ENCODE measurements around the gene SH2D6.

Gene SH2D6

GRCh38 chr2:85448461-85449213 lies 30.1 kb downstream of the SH2D6 start:
- no peak overlapping the region for H3K27ac ChIP-seq (ENCODE audit: insufficient read depth, low read depth, low read length, poor library complexity, severe bottlenecking)
- no peak overlapping the region for H3K4me3 ChIP-seq (ENCODE audit: insufficient read depth, low read depth, low read length)
- H3K36me3 ChIP-seq (ENCODE audit: control insufficient read depth, insufficient read depth, low read length) = no peaks in the 10 kb centered on the region
- H3K9me3 ChIP-seq (ENCODE audit: control insufficient read depth, low read length) = no peaks in the 10 kb centered on the region
- no peaks in the 10 kb centered on the region for H3K27me3 ChIP-seq (ENCODE audit: control insufficient read depth, insufficient read depth, low read length, poor library complexity, severe bottlenecking)
- H3K4me1 ChIP-seq (ENCODE audit: control insufficient read depth, insufficient read depth, low read length) = no peaks in the 10 kb centered on the region
- WGBS, 2 experiments = 90 to 95% methylated on average over 8 of the region's 8 CpGs

- no peaks in the 10 kb centered on the region for H3K9me3 ChIP-seq (ENCODE audit: control insufficient read depth, low read length)
- H3K27ac ChIP-seq (ENCODE audit: insufficient read depth, low read depth, low read length, poor library complexity, severe bottlenecking) = no peak overlapping the region
- no peaks in the 10 kb centered on the region for H3K4me1 ChIP-seq (ENCODE audit: control insufficient read depth, insufficient read depth, low read length)
- H3K4me3 ChIP-seq (ENCODE audit: insufficient read depth, low read depth, low read length) = no peak overlapping the region
- no peaks in the 10 kb centered on the region for H3K36me3 ChIP-seq (ENCODE audit: control insufficient read depth, insufficient read depth, low read length)
- WGBS, 2 experiments = 85 to 90% methylated on average over 7 of the region's 7 CpGs
- no peaks in the 10 kb centered on the region for H3K27me3 ChIP-seq (ENCODE audit: control insufficient read depth, insufficient read depth, low read length, poor library complexity, severe bottlenecking)
Measured at GRCh38 chr2:85449214-85449588, 30.7 kb downstream of the SH2D6 start.

GRCh38 chr2:85452237-85452636 lies 33.7 kb downstream of the SH2D6 start:
- Histone ChIP-seq H3K36me3 (ENCODE audit: control insufficient read depth, insufficient read depth, low read length) (no peaks in the 10 kb centered on the region), H3K27ac (ENCODE audit: insufficient read depth, low read depth, low read length, poor library complexity, severe bottlenecking) (no peak overlapping the region), H3K27me3 (ENCODE audit: control insufficient read depth, insufficient read depth, low read length, poor library complexity, severe bottlenecking) (no peaks in the 10 kb centered on the region), H3K9me3 (ENCODE audit: control insufficient read depth, low read length) (no peaks in the 10 kb centered on the region), H3K4me3 (ENCODE audit: insufficient read depth, low read depth, low read length) (no peak overlapping the region), H3K4me1 (ENCODE audit: control insufficient read depth, insufficient read depth, low read length) (no peaks in the 10 kb centered on the region)
- WGBS, 2 experiments = 81 to 90% methylated on average over 1 of the region's 1 CpG

- H3K36me3 ChIP-seq (ENCODE audit: control insufficient read depth, insufficient read depth, low read length) = no peaks in the 10 kb centered on the region
- 96 to 98% methylated on average over 7 of the region's 7 CpGs for WGBS, 2 experiments
- H3K4me1 ChIP-seq (ENCODE audit: control insufficient read depth, insufficient read depth, low read length) = no peaks in the 10 kb centered on the region
Measured at GRCh38 chr2:85453571-85453970, 35.1 kb downstream of the SH2D6 start.

GRCh38 chr2:85455552-85456090 lies 37.1 kb downstream of the SH2D6 start:
- H3K27ac ChIP-seq (ENCODE audit: insufficient read depth, low read depth, low read length, poor library complexity, severe bottlenecking) = no peak overlapping the region
- no peaks in the 10 kb centered on the region for H3K9me3 ChIP-seq (ENCODE audit: control insufficient read depth, low read length)
- H3K4me1 ChIP-seq (ENCODE audit: control insufficient read depth, insufficient read depth, low read length) = no peaks in the 10 kb centered on the region
- 77 to 90% methylated on average over 1 of the region's 1 CpG for WGBS, 2 experiments
- H3K4me3 ChIP-seq (ENCODE audit: insufficient read depth, low read depth, low read length) = no peak overlapping the region
- no peaks in the 10 kb centered on the region for H3K27me3 ChIP-seq (ENCODE audit: control insufficient read depth, insufficient read depth, low read length, poor library complexity, severe bottlenecking)
- no peaks in the 10 kb centered on the region for H3K36me3 ChIP-seq (ENCODE audit: control insufficient read depth, insufficient read depth, low read length)

More at GRCh38 chr2:85453571-85453970, 35.1 kb downstream of the SH2D6 start:
- Histone ChIP-seq H3K9me3 (ENCODE audit: control insufficient read depth, low read length) (no peaks in the 10 kb centered on the region), H3K27me3 (ENCODE audit: control insufficient read depth, insufficient read depth, low read length, poor library complexity, severe bottlenecking) (no peaks in the 10 kb centered on the region), H3K27ac (ENCODE audit: insufficient read depth, low read depth, low read length, poor library complexity, severe bottlenecking) (no peak overlapping the region), H3K4me3 (ENCODE audit: insufficient read depth, low read depth, low read length) (no peak overlapping the region)

GRCh38 chr2:85457043-85457442 lies 38.5 kb downstream of the SH2D6 start:
- no peak overlapping the region for H3K27ac ChIP-seq (ENCODE audit: insufficient read depth, low read depth, low read length, poor library complexity, severe bottlenecking)
- H3K4me3 ChIP-seq (ENCODE audit: insufficient read depth, low read depth, low read length) = no peak overlapping the region
- H3K9me3 ChIP-seq (ENCODE audit: control insufficient read depth, low read length) = no peaks in the 10 kb centered on the region
- no peaks in the 10 kb centered on the region for H3K36me3 ChIP-seq (ENCODE audit: control insufficient read depth, insufficient read depth, low read length)
- no peaks in the 10 kb centered on the region for H3K27me3 ChIP-seq (ENCODE audit: control insufficient read depth, insufficient read depth, low read length, poor library complexity, severe bottlenecking)
- H3K4me1 ChIP-seq (ENCODE audit: control insufficient read depth, insufficient read depth, low read length) = no peaks in the 10 kb centered on the region
- 78 to 79% methylated on average over 5 of the region's 5 CpGs for WGBS, 2 experiments

GRCh38 chr2:85457877-85458316 lies 39.4 kb downstream of the SH2D6 start:
- Histone ChIP-seq H3K4me3 (ENCODE audit: insufficient read depth, low read depth, low read length) (no peak overlapping the region), H3K4me1 (ENCODE audit: control insufficient read depth, insufficient read depth, low read length) (no peaks in the 10 kb centered on the region), H3K27me3 (ENCODE audit: control insufficient read depth, insufficient read depth, low read length, poor library complexity, severe bottlenecking) (no peaks in the 10 kb centered on the region), H3K9me3 (ENCODE audit: control insufficient read depth, low read length) (no peaks in the 10 kb centered on the region), H3K36me3 (ENCODE audit: control insufficient read depth, insufficient read depth, low read length) (no peaks in the 10 kb centered on the region), H3K27ac (ENCODE audit: insufficient read depth, low read depth, low read length, poor library complexity, severe bottlenecking) (no peak overlapping the region)
- 76 to 83% methylated on average over 6 of the region's 6 CpGs for WGBS, 2 experiments

GRCh38 chr2:85458601-85459563 lies 40.4 kb downstream of the SH2D6 start:
- no peaks in the 10 kb centered on the region for H3K36me3 ChIP-seq (ENCODE audit: control insufficient read depth, insufficient read depth, low read length)

GRCh38 chr2:85459771-85460170 lies 41.3 kb downstream of the SH2D6 start:
- H3K36me3 ChIP-seq (ENCODE audit: control insufficient read depth, insufficient read depth, low read length) = no peaks in the 10 kb centered on the region
- H3K27me3 ChIP-seq (ENCODE audit: control insufficient read depth, insufficient read depth, low read length, poor library complexity, severe bottlenecking) = no peaks in the 10 kb centered on the region
- no peak overlapping the region for H3K4me3 ChIP-seq (ENCODE audit: insufficient read depth, low read depth, low read length)
- WGBS, 2 experiments = 82% methylated on average over 1 of the region's 1 CpG; no CpG with 5 or more reads in 1 of the 2 experiments
- no peaks in the 10 kb centered on the region for H3K4me1 ChIP-seq (ENCODE audit: control insufficient read depth, insufficient read depth, low read length)
- H3K9me3 ChIP-seq (ENCODE audit: control insufficient read depth, low read length) = no peaks in the 10 kb centered on the region
- no peak overlapping the region for H3K27ac ChIP-seq (ENCODE audit: insufficient read depth, low read depth, low read length, poor library complexity, severe bottlenecking)

More at GRCh38 chr2:85458601-85459563, 40.4 kb downstream of the SH2D6 start:
- Histone ChIP-seq H3K4me3 (ENCODE audit: insufficient read depth, low read depth, low read length) (no peak overlapping the region), H3K27me3 (ENCODE audit: control insufficient read depth, insufficient read depth, low read length, poor library complexity, severe bottlenecking) (no peaks in the 10 kb centered on the region), H3K9me3 (ENCODE audit: control insufficient read depth, low read length) (no peaks in the 10 kb centered on the region), H3K27ac (ENCODE audit: insufficient read depth, low read depth, low read length, poor library complexity, severe bottlenecking) (no peak overlapping the region), H3K4me1 (ENCODE audit: control insufficient read depth, insufficient read depth, low read length) (no peaks in the 10 kb centered on the region)
- 66% methylated on average over 11 to 12 of the region's 12 CpGs for WGBS, 2 experiments

- Histone ChIP-seq H3K36me3 (ENCODE audit: control insufficient read depth, insufficient read depth, low read length) (no peaks in the 10 kb centered on the region), H3K4me1 (ENCODE audit: control insufficient read depth, insufficient read depth, low read length) (no peaks in the 10 kb centered on the region), H3K27me3 (ENCODE audit: control insufficient read depth, insufficient read depth, low read length, poor library complexity, severe bottlenecking) (no peaks in the 10 kb centered on the region), H3K27ac (ENCODE audit: insufficient read depth, low read depth, low read length, poor library complexity, severe bottlenecking) (no peak overlapping the region), H3K9me3 (ENCODE audit: control insufficient read depth, low read length) (no peaks in the 10 kb centered on the region), H3K4me3 (ENCODE audit: insufficient read depth, low read depth, low read length) (no peak overlapping the region)
- WGBS, 2 experiments = 93 to 98% methylated on average over 2 of the region's 2 CpGs
Measured at GRCh38 chr2:85462322-85462721, 43.8 kb downstream of the SH2D6 start.
